ENCODE results near the gene ERC2. TPM values are rescaled to one million over a fixed set of nuclear protein-coding genes. Genes with fewer than 3 reads are reported as not detected.

ERC2 gene
- polyA plus RNA-seq, 1 donor = 1.6 TPM

Other genes with a start within 250 kb of the ERC2 start
- 20.1 TPM for gene CCDC66, start 88.7 kb upstream of the ERC2 start, polyA plus RNA-seq (ENCODE audit: insufficient read length)
- 37.8 TPM for gene TASOR, start 214.8 kb upstream of the ERC2 start, polyA plus RNA-seq (ENCODE audit: insufficient read length)

Data from hindlimb muscle (tissue), 1 donor.